Measurements from ENCODE around the gene AARSD1.
A peak's percentile ranks its signal among the peaks of the same experiment; 100 is the strongest.

Gene AARSD1

GRCh38 chr17:42950044-42950783, 14.0 kb downstream of the AARSD1 start:
- H3K27ac ChIP-seq, result no peak overlapping the region
- TF ChIP-seq CTCF (conservative IDR thresholded peaks at IDR 0.05) (no peak), ZFX (IDR thresholded peaks at IDR 0.05) (no peak)

GRCh38 chr17:42946812-42947211, 17.4 kb downstream of the AARSD1 start:
- H3K27ac ChIP-seq, result no peak overlapping the region
- TF ChIP-seq ZFX (IDR thresholded peaks at IDR 0.05) (no peak), CTCF (conservative IDR thresholded peaks at IDR 0.05) (no peak)

- no peak for TF ChIP-seq CTCF (conservative IDR thresholded peaks at IDR 0.05)
- no peak for TF ChIP-seq ZFX (IDR thresholded peaks at IDR 0.05)
- H3K27ac ChIP-seq, result no peak overlapping the region
These were observed 20.0 kb downstream of the AARSD1 start for GRCh38 chr17:42944211-42944610.

- H3K27ac ChIP-seq, result no peak overlapping the region
These were observed 26.3 kb downstream of the AARSD1 start for GRCh38 chr17:42937712-42938596.

GRCh38 chr17:42929497-42929844, 34.8 kb downstream of the AARSD1 start:
- TF ChIP-seq ZFX (IDR thresholded peaks at IDR 0.05), result no peak
- peak; percentile 27 for TF ChIP-seq CTCF (conservative IDR thresholded peaks at IDR 0.05)
- H3K27ac ChIP-seq, result no peak overlapping the region

More at GRCh38 chr17:42937712-42938596, 26.3 kb downstream of the AARSD1 start:
- TF ChIP-seq CTCF (conservative IDR thresholded peaks at IDR 0.05) (peak; percentile 85), ZFX (IDR thresholded peaks at IDR 0.05) (no peak)

GRCh38 chr17:42928714-42929496, 35.3 kb downstream of the AARSD1 start:
- TF ChIP-seq CTCF (conservative IDR thresholded peaks at IDR 0.05) (peak; percentile 67), ZFX (IDR thresholded peaks at IDR 0.05) (no peak)
- no peak overlapping the region; the same call in 1 of the 2 replicates for H3K27ac ChIP-seq

All from C4-2B (cell line).